Lower lobe of right lung (tissue), 2 donors: Measurements from ENCODE around the gene TBL1X. TPM values are rescaled to one million over a fixed set of nuclear protein-coding genes. Genes with fewer than 3 reads are reported as not detected.

Source experiments
- ATAC-seq, 2 donors: fragments of 200-7000 bp; cut with Tn5 transposase; one replicate each; pipeline ENCODE4 v1.9.1; 2020 to 2022; ENCODE audit warnings: mild to moderate bottlenecking in 2 of 2, moderate library complexity in 2 of 2
- DNase-seq: peaks from one replicate; pipeline ENCODE4 v3.0.0-alpha.2; 2020
- H3K27ac ChIP-seq: fragments of 200-600 bp; one replicate; pipeline ENCODE4 v1.8.0; 2022
- H3K27me3 ChIP-seq: fragments of 200-600 bp; one replicate; pipeline ENCODE4 v1.8.0; 2022; ENCODE audit warnings: low read depth
- H3K36me3 ChIP-seq: fragments of 200-600 bp; one replicate; pipeline ENCODE4 v1.8.0; 2022; ENCODE audit warnings: mild to moderate bottlenecking
- H3K4me1 ChIP-seq: fragments of 200-600 bp; one replicate; pipeline ENCODE4 v1.8.0; 2022
- H3K4me3 ChIP-seq: fragments of 200-600 bp; one replicate; pipeline ENCODE4 v1.8.0; 2022; ENCODE audit warnings: mild to moderate bottlenecking
- H3K9me3 ChIP-seq: fragments of 200-600 bp; one replicate; pipeline ENCODE4 v1.8.0; 2022
- intact Hi-C: fragments of 100-400 bp; cut with DNase I; formaldehyde crosslinking; loops from one replicate; pipeline ENCODE4 v1.11.0; 2022
- total RNA-seq: library from RNA; stranded (reverse); fragmentation: NEBNext Ultra II Directional; extraction: Animal tissue kit (Norgen Biotek cat#: 25700); gene quantifications from one replicate; pipeline ENCODE4 v1.2.1, GENCODE V29; 2021
- TF ChIP-seq, protein P1 (sequence below): fragments of 200-600 bp; IDR thresholded peaks from one replicate; pipeline ENCODE4 v1.8.0; 2022; ENCODE audit warnings: antibody characterized with exemption, mild to moderate bottlenecking
- donor health status: DM: no; HTN: yes; CAD: no; lungs with severe emphysema.

Gene TBL1X
- total RNA-seq, 1 donor from 2014 or later, result 21.4 TPM

DNA sequence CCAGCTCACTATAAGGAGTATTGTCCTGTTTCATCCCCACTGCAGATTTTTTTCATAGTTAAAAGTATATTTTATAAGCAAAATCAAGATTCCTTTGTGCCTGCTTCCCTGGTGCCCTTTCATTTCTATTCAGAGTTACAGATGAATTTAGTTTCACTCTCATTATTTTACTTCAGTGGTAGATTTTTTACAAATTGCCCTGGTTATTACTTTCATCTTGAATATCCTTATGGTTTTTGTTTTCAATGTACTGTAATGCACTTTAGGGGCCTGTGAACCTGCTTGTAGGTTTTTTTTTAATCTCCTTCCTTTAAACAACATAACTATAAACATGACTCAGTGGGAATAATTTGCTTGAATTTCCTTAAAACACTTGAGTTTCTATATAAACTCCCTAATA is 174.0 kb downstream of the TBL1X start:
- no peaks in the 10 kb centered on the region for H3K4me1 ChIP-seq
- no peaks in the 10 kb centered on the region for H3K27me3 ChIP-seq
- DNase-seq, result no peak
- no peak for ATAC-seq
- no peak overlapping the region for H3K27ac ChIP-seq
- H3K9me3 ChIP-seq, result no peaks in the 10 kb centered on the region
- TF ChIP-seq, protein P1, sequence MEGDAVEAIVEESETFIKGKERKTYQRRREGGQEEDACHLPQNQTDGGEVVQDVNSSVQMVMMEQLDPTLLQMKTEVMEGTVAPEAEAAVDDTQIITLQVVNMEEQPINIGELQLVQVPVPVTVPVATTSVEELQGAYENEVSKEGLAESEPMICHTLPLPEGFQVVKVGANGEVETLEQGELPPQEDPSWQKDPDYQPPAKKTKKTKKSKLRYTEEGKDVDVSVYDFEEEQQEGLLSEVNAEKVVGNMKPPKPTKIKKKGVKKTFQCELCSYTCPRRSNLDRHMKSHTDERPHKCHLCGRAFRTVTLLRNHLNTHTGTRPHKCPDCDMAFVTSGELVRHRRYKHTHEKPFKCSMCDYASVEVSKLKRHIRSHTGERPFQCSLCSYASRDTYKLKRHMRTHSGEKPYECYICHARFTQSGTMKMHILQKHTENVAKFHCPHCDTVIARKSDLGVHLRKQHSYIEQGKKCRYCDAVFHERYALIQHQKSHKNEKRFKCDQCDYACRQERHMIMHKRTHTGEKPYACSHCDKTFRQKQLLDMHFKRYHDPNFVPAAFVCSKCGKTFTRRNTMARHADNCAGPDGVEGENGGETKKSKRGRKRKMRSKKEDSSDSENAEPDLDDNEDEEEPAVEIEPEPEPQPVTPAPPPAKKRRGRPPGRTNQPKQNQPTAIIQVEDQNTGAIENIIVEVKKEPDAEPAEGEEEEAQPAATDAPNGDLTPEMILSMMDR, result no peak
- H3K36me3 ChIP-seq, result no peaks in the 10 kb centered on the region
- intact Hi-C loops, result no loop called here
- H3K4me3 ChIP-seq, result no peak overlapping the region

GRCh38 chrX:9642270-9642995 is 177.6 kb downstream of the TBL1X start:
- H3K27ac ChIP-seq, result no peak overlapping the region
- H3K4me1 ChIP-seq, result no peaks in the 10 kb centered on the region
- TF ChIP-seq, protein P1, result no peak
- ATAC-seq (no peak), DNase-seq (no peak)
- intact Hi-C loops, result no loop called here
- no peaks in the 10 kb centered on the region for H3K36me3 ChIP-seq
- no peaks in the 10 kb centered on the region for H3K27me3 ChIP-seq
- no peaks in the 10 kb centered on the region for H3K9me3 ChIP-seq
- H3K4me3 ChIP-seq, result no peak overlapping the region

GRCh38 chrX:9643807-9644206 is 178.9 kb downstream of the TBL1X start:
- intact Hi-C loops, result no loop called here

DNA sequence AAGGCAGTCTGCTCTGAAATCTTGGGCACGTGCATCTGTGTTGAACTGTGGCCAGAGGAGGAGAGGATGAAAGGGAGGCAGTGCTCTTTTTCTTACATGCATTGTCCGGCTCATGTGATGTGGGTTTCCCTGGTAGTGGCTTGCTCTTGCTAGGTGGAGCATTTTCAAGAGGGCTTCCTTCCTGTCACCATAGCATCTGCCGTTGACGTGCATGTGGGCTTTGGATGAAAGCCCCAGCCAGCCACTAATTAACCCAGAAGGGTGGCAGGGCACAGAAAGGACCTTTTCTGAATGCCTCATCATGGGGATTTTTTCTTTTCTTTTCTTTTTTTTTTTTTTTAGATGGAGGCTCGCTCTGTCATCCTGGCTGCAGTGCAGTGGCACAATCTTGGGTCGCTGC is 179.5 kb downstream of the TBL1X start:
- ATAC-seq (no peak), DNase-seq (no peak)
- Histone ChIP-seq H3K27me3 (no peaks in the 10 kb centered on the region), H3K4me3 (no peak overlapping the region), H3K9me3 (no peaks in the 10 kb centered on the region), H3K4me1 (no peaks in the 10 kb centered on the region), H3K36me3 (no peaks in the 10 kb centered on the region), H3K27ac (no peak overlapping the region)
- TF ChIP-seq, protein P1, result no peak
- intact Hi-C loops, result no loop called here

More at GRCh38 chrX:9643807-9644206, 178.9 kb downstream of the TBL1X start:
- Histone ChIP-seq H3K4me3 (no peak overlapping the region), H3K4me1 (no peaks in the 10 kb centered on the region), H3K9me3 (no peaks in the 10 kb centered on the region), H3K27ac (no peak overlapping the region), H3K36me3 (no peaks in the 10 kb centered on the region), H3K27me3 (no peaks in the 10 kb centered on the region)
- no peak for ATAC-seq
- DNase-seq, result no peak
- TF ChIP-seq, protein P1, result no peak

DNA sequence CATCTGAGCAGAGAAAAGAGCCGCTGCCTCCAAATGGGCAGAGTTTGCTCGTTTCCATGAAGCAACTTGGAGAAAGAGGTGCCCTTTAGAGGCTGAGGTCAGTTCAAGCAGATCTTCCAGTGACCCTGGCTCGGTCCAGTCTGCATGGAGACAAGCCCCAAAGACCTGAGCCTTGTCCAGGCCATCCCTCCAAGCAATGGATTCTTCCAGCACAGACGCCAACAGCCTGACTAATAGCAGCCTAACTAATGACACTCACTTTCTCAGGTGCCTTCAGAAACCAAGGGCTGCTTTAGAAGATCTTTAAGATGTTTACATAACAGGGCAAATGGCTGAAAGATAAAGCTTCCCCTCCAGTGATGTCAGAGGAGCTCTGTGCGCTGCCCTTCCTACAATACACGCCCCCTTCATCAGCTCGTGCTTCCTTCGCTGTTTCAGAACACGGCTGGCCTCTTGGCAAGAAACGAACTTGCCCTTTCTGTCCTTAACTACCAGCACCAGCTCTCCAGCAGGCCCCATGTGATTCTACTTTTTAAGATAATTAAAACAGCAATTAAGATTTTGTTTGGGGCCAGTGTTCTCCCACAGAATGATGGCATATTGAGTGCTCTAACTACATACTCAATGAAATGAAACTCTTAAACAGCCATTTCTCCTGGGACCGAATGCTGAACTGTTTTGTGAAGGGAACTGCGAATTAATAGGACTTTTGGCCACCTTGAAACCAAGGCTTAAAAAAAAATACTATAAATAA is 181.8 kb downstream of the TBL1X start:
- no peaks in the 10 kb centered on the region for H3K36me3 ChIP-seq
- no peaks in the 10 kb centered on the region for H3K27me3 ChIP-seq
- intact Hi-C loops, result no loop called here
- TF ChIP-seq, protein P1, result no peak
- H3K4me3 ChIP-seq, result no peak overlapping the region
- DNase-seq, result no peak
- no peaks in the 10 kb centered on the region for H3K4me1 ChIP-seq
- ATAC-seq, result no peak
- H3K9me3 ChIP-seq, result no peaks in the 10 kb centered on the region
- H3K27ac ChIP-seq, result no peak overlapping the region
